IMR-90 (cell line): ENCODE data around the gene ADAMTS13. TPM values are rescaled to one million over a fixed set of nuclear protein-coding genes. Genes with fewer than 3 reads are reported as not detected.

Source experiments
- ATAC-seq: fragments of 200-7000 bp; cut with Tn5 transposase; 2 replicates; pipeline ENCODE4 v1.9.1; 2020; ENCODE audit warnings: low read depth, mild to moderate bottlenecking, moderate library complexity
- BruUV-seq: library from RNA; stranded (reverse); fragments of 400-500 nt; replicated peaks from 2 replicates; lab custom pipeline; 2021; lab: Mats Ljungman, UMichigan
- CTCF ChIA-PET: fragments of 300-600 bp; formaldehyde crosslinking; extraction: SDS; loops from one replicate; lab custom pipeline; 2021; ENCODE audit warnings: antibody characterized with exemption; lab: Yijun Ruan, JAX
- POLR2A ChIA-PET: fragments of 300-600 bp; sonication (Branson Sonifier 250); formaldehyde crosslinking; loops from one replicate; lab custom pipeline; 2022; ENCODE audit warnings: antibody characterized with exemption; ENCODE audit not compliant: unreplicated experiment; lab: Charles Lee
- DNase-seq: peaks from one replicate; pipeline ENCODE4 v3.0.0; 2013
- H2AFZ ChIP-seq: replicated peaks from 2 replicates; pipeline ENCODE3; 2013; ENCODE audit warnings: low read length, mild to moderate bottlenecking; ENCODE audit not compliant: poor library complexity
- H2AK5ac ChIP-seq: 2 replicates; pipeline ENCODE4 v1.6.1; 2013; ENCODE audit warnings: low read depth, low read length, inconsistent platforms
- H2AK9ac ChIP-seq: replicated peaks from 2 replicates; pipeline ENCODE3; 2013; ENCODE audit warnings: mild to moderate bottlenecking, low read depth, low read length, moderate library complexity; ENCODE audit not compliant: poor library complexity
- H2BK120ac ChIP-seq: 2 replicates; pipeline ENCODE4 v1.6.1; 2013; ENCODE audit warnings: low read depth, low read length, inconsistent platforms
- H2BK15ac ChIP-seq: 3 replicates; pipeline ENCODE4 v1.6.1; 2013; ENCODE audit warnings: low read depth, low read length, inconsistent platforms
- H2BK20ac ChIP-seq: 2 replicates; pipeline ENCODE4 v1.6.1; 2013; ENCODE audit warnings: low read depth, mild to moderate bottlenecking, inconsistent platforms, low read length, moderate library complexity
- H2BK5ac ChIP-seq: 2 replicates; pipeline ENCODE4 v1.6.1; 2013; ENCODE audit warnings: mild to moderate bottlenecking, low read depth, low read length, inconsistent platforms; ENCODE audit not compliant: poor library complexity, severe bottlenecking
- H3K14ac ChIP-seq: replicated peaks from 2 replicates; pipeline ENCODE4 v1.6.1; 2013; ENCODE audit warnings: low read depth, low read length, inconsistent platforms
- H3K18ac ChIP-seq: 2 replicates; pipeline ENCODE4 v1.6.1; 2013; ENCODE audit warnings: low read depth, low read length, control low read depth
- H3K23ac ChIP-seq: 2 replicates; pipeline ENCODE4 v1.6.1; 2013; ENCODE audit warnings: low read depth, low read length, inconsistent platforms
- H3K27ac ChIP-seq: 2 replicates; pipeline ENCODE4 v1.5.1; 2013; ENCODE audit warnings: mild to moderate bottlenecking, control low read depth, low read length; ENCODE audit not compliant: insufficient read depth
- H3K27me3 ChIP-seq: 2 replicates; pipeline ENCODE4 v1.6.1; 2013; ENCODE audit warnings: low read length; ENCODE audit not compliant: control insufficient read depth, insufficient read depth
- H3K36me3 ChIP-seq: 2 replicates; pipeline ENCODE4 v1.6.1; 2013; ENCODE audit warnings: low read length, mixed read lengths; ENCODE audit not compliant: control insufficient read depth, insufficient read depth
- H3K4ac ChIP-seq: 2 replicates; pipeline ENCODE4 v1.6.1; 2013; ENCODE audit warnings: low read depth, low read length, inconsistent platforms
- H3K4me1 ChIP-seq: 2 replicates; pipeline ENCODE4 v1.6.1; 2013; ENCODE audit warnings: low read length, mixed read lengths; ENCODE audit not compliant: control insufficient read depth, insufficient read depth
- H3K4me2 ChIP-seq: 2 replicates; pipeline ENCODE4 v1.6.1; 2013; ENCODE audit warnings: low read depth, mild to moderate bottlenecking, control low read depth, low read length, moderate library complexity
- H3K4me3 ChIP-seq: 2 replicates; pipeline ENCODE4 v1.5.1; 2013; ENCODE audit warnings: low read depth, mild to moderate bottlenecking, control low read depth, low read length, moderate library complexity; ENCODE audit not compliant: insufficient read depth
- H3K56ac ChIP-seq: 2 replicates; pipeline ENCODE4 v1.6.1; 2013; ENCODE audit warnings: low read length, inconsistent platforms; ENCODE audit not compliant: insufficient read depth; ENCODE audit errors: extremely low read depth
- H3K79me1 ChIP-seq, 2 experiments: 2 replicates each; pipeline ENCODE4 v1.6.1; 2013; ENCODE audit warnings: low read length in 2 of 2, inconsistent platforms in 1 of 2, low read depth in 1 of 2
- H3K9ac ChIP-seq: 2 replicates; pipeline ENCODE4 v1.6.1; 2013; ENCODE audit warnings: low read depth, low read length, control low read depth
- H3K9me1 ChIP-seq: 2 replicates; pipeline ENCODE4 v1.6.1; 2013; ENCODE audit warnings: low read length, inconsistent platforms; ENCODE audit not compliant: insufficient read depth
- H3K9me3 ChIP-seq: 2 replicates; pipeline ENCODE4 v1.6.1; 2013; ENCODE audit warnings: low read length; ENCODE audit not compliant: control insufficient read depth, insufficient read depth
- H4K20me1 ChIP-seq: 2 replicates; pipeline ENCODE4 v1.6.1; 2013; ENCODE audit warnings: low read length, inconsistent platforms; ENCODE audit not compliant: insufficient read depth
- H4K5ac ChIP-seq: 2 replicates; pipeline ENCODE4 v1.6.1; 2013; ENCODE audit warnings: mild to moderate bottlenecking, low read depth, low read length, control low read depth
- H4K8ac ChIP-seq, 2 experiments: 2 replicates each; pipeline ENCODE4 v1.6.1; 2013; ENCODE audit warnings: low read depth in 2 of 2, low read length in 2 of 2, control low read depth in 1 of 2, inconsistent platforms in 1 of 2
- H4K91ac ChIP-seq: 2 replicates; pipeline ENCODE4 v1.6.1; 2013; ENCODE audit warnings: low read depth, low read length, inconsistent platforms; ENCODE audit not compliant: insufficient read depth
- BHLHE40 ChIP-seq: fragments of 150-350 bp; IDR thresholded peaks from 2 replicates; pipeline ENCODE4 v1.6.1; 2016; ENCODE audit warnings: mild to moderate bottlenecking, low read depth, low read length
- CEBPB ChIP-seq: IDR thresholded peaks from 2 replicates; pipeline ENCODE4 v1.6.1; 2012; ENCODE audit warnings: low read depth, low read length, improper control_type of control experiment
- CHD1 ChIP-seq: IDR thresholded peaks from 2 replicates; pipeline ENCODE4 v1.6.1; 2012; ENCODE audit warnings: low read depth, low read length, improper control_type of control experiment
- FOS ChIP-seq: fragments of 150-350 bp; IDR thresholded peaks from 2 replicates; pipeline ENCODE4 v1.6.1; 2016; ENCODE audit warnings: low read depth, low read length
- POLR2A ChIP-seq: IDR thresholded peaks from 2 replicates; pipeline ENCODE4 v1.6.1; 2012; ENCODE audit warnings: mild to moderate bottlenecking, low read depth, low read length
- USF2 ChIP-seq: fragments of 150-350 bp; IDR thresholded peaks from 2 replicates; pipeline ENCODE4 v1.6.1; 2017; ENCODE audit warnings: mild to moderate bottlenecking, antibody characterized with exemption, low read length, low read depth
- WGBS, 2 experiments: methylation state at CpG; one replicate each; pipeline versions ENCODE4 v1.1.5 to v1.1.7; 2013; ENCODE audit warnings: missing lambda C conversion rate in 2 of 2; ENCODE audit not compliant: insufficient read length in 1 of 2; ENCODE audit errors: extremely low coverage in 2 of 2; 5-methylcytosine and 5-hydroxymethylcytosine counted together
- dilution Hi-C: fragments of 300-500 bp; cut with HindIII; formaldehyde crosslinking; loops from one replicate; pipeline ENCODE4 v1.14.3; 2018; ENCODE audit warnings: low sequenced_read_pairs; ENCODE audit not compliant: unreplicated experiment
- in situ Hi-C: fragments of 300-500 bp; cut with MboI; formaldehyde crosslinking; loops from 3 replicates; pipeline ENCODE4 v1.14.3; 2019; ENCODE audit warnings: low sequenced_read_pairs, inconsistent platforms, mixed read lengths
- intact Hi-C: fragments of 100-400 bp; cut with micrococcal nuclease; formaldehyde crosslinking; loops from 2 replicates; pipeline ENCODE4 v1.10.0; 2022
- polyA plus RNA-seq, 3 experiments: library from polyadenylated mRNA; depleted of rRNA; stranded (reverse); fragments of >200 nt; gene quantifications; 2 replicates each; pipeline ENCODE4 v1.2.3, GENCODE V29; 2012; ENCODE audit warnings: low replicate concordance in 1 of 3
- total RNA-seq: library from RNA; depleted of rRNA; stranded (reverse); fragments of >200 nt; gene quantifications from 2 replicates; pipeline ENCODE4 v1.2.3, GENCODE V29; 2012

Gene ADAMTS13
- total and polyA plus RNA-seq, 2 of the 4 experiments (the other 2 are of a cell fraction) = 0.18 to 2.8 TPM

- Histone ChIP-seq H3K4me2 (peak overlapping the region; percentile 97), H3K27me3 (no peaks in the 10 kb centered on the region), H3K9me1 (peaks cover 21% of the 10 kb centered on the region), H3K9ac (peak overlapping the region; percentile 97), H2BK15ac (0 out of 3 replicates have a peak overlapping the region, but pooled peaks have one; percentile 3), H4K5ac (peak overlapping the region; percentile 4; the same call in 1 of the 2 replicates), H2AK9ac (peak overlapping the region; percentile 94), H3K79me1 (peaks cover 7 to 34% of the 10 kb centered on the region in 2 experiments; a peak in 3 of 4 replicates), H3K36me3 (peaks cover 30% of the 10 kb centered on the region), H2BK120ac (peak overlapping the region; percentile 58; the same call in 1 of the 2 replicates), H2BK20ac (no peak overlapping the region), H3K56ac (peak overlapping the region; percentile 91), H3K4me1 (peaks cover 11% of the 10 kb centered on the region), H2AK5ac (peak overlapping the region; percentile 76), H2BK5ac (peak overlapping the region; percentile 86), H3K4ac (peak overlapping the region; percentile 85), H3K9me3 (no peaks in the 10 kb centered on the region), H3K18ac (no peak overlapping the region; the same call in 1 of the 2 replicates), H3K4me3 (peak overlapping the region; percentile 69), H4K91ac (peak overlapping the region; percentile 49), H2AFZ (no peak overlapping the region), H4K8ac (peak overlapping the region; percentile 11 to 82; a peak in 2 of 4 replicates), H3K23ac (peak overlapping the region; percentile 87), H3K14ac (peak overlapping the region; percentile 89), H4K20me1 (peaks cover 56% of the 10 kb centered on the region), H3K27ac (peak overlapping the region; percentile 89)
- ATAC-seq (0 out of 2 replicates have a peak, but pooled peaks have one; percentile 1), DNase-seq (peak; percentile 68)
- no CpG with 5 or more reads among the region's 12 CpGs for WGBS, 2 experiments
- ChIA-PET CTCF (interaction anchor here (0.6 kb wide), 1 partner anchor 22 kb away, joined by 3 read pairs; no protein-coding TSS in a partner anchor), POLR2A (no interaction called here)
- BruUV-seq = no TSS peak
- peak; percentile 56; the same call in 1 of the 2 replicates for TF ChIP-seq CHD1
- peak; percentile 78 for TF ChIP-seq CEBPB
- no peak for TF ChIP-seq BHLHE40
- peak; percentile 70; the same call in 1 of the 2 replicates for TF ChIP-seq POLR2A
- TF ChIP-seq FOS = peak; percentile 54; the same call in 1 of the 2 replicates
- no peak for TF ChIP-seq USF2
- dilution Hi-C loops (no loop called here), intact Hi-C loops (no loop called here), in situ Hi-C loops (no loop called here)
These were observed 47.5 kb upstream of the ADAMTS13 start for GRCh38 chr9:133374612-133375115.
